MM.1S (cell line): Measurements from ENCODE around the gene DAAM2.

Experiments
- DNase-seq: peaks from one replicate; pipeline ENCODE4 v3.0.0-alpha.2; 2015
- H2AFZ ChIP-seq: fragments of 300-600 bp; sonication (generic); 2 replicates; pipeline ENCODE4 v1.6.0; 2016; ENCODE audit warnings: antibody characterized with exemption, low read length
- H3F3A ChIP-seq: fragments of 300-600 bp; sonication (generic); 2 replicates; pipeline ENCODE4 v1.6.1; 2016; ENCODE audit warnings: mild to moderate bottlenecking, antibody characterized with exemption, low read length, moderate library complexity, mixed read lengths; ENCODE audit not compliant: insufficient read depth
- H3K27ac ChIP-seq: fragments of 300-600 bp; sonication (generic); 2 replicates; pipeline ENCODE4 v1.5.1; 2016; ENCODE audit warnings: mild to moderate bottlenecking, low read length
- H3K27me3 ChIP-seq: fragments of 300-600 bp; sonication (generic); replicated peaks from 2 replicates; pipeline ENCODE4 v1.6.0; 2016; ENCODE audit warnings: low read length; ENCODE audit not compliant: insufficient read depth
- H3K36me3 ChIP-seq: fragments of 300-600 bp; sonication (generic); replicated peaks from 2 replicates; pipeline ENCODE4 v1.6.1; 2016; ENCODE audit warnings: mild to moderate bottlenecking, low read length, mixed read lengths; ENCODE audit not compliant: insufficient read depth
- H3K4me1 ChIP-seq: fragments of 300-600 bp; sonication (generic); 2 replicates; pipeline ENCODE4 v1.6.1; 2016; ENCODE audit warnings: low read length, mixed read lengths
- H3K4me2 ChIP-seq: fragments of 300-600 bp; sonication (generic); 2 replicates; pipeline ENCODE4 v1.6.0; 2016; ENCODE audit warnings: low read depth, low read length
- H3K4me3 ChIP-seq: fragments of 300-600 bp; sonication (generic); 2 replicates; pipeline ENCODE4 v1.5.1; 2016; ENCODE audit warnings: low read length, mixed read lengths
- H3K79me2 ChIP-seq: fragments of 300-600 bp; sonication (generic); 2 replicates; pipeline ENCODE4 v1.6.1; 2016; ENCODE audit warnings: mixed run types, low read length, mixed read lengths
- H3K9ac ChIP-seq: fragments of 300-600 bp; sonication (generic); 2 replicates; pipeline ENCODE4 v1.6.1; 2016; ENCODE audit warnings: low read length, mixed read lengths
- H3K9me2 ChIP-seq: fragments of 300-600 bp; sonication (generic); replicated peaks from 2 replicates; pipeline ENCODE4 v1.6.1; 2016; ENCODE audit warnings: mild to moderate bottlenecking, low read length, mixed read lengths; ENCODE audit not compliant: insufficient read depth
- H3K9me3 ChIP-seq: fragments of 300-600 bp; sonication (generic); replicated peaks from 2 replicates; pipeline ENCODE4 v1.6.1; 2016; ENCODE audit warnings: mild to moderate bottlenecking, low read length, mixed read lengths; ENCODE audit not compliant: insufficient read depth
- H4K20me1 ChIP-seq: fragments of 300-600 bp; sonication (generic); 2 replicates; pipeline ENCODE4 v1.6.1; 2016; ENCODE audit warnings: mild to moderate bottlenecking, low read length, moderate library complexity, mixed read lengths; ENCODE audit not compliant: insufficient read depth
- EZH2 ChIP-seq: fragments of 300-600 bp; sonication (generic); optimal IDR thresholded peaks from 2 replicates; pipeline ENCODE3; 2017; ENCODE audit warnings: low read depth, mild to moderate bottlenecking, antibody characterized with exemption, low read length, mixed read lengths
- EZH2phosphoT487 ChIP-seq: fragments of 300-600 bp; sonication (generic); IDR thresholded peaks from 2 replicates; pipeline ENCODE4 v1.6.1; 2018; ENCODE audit warnings: antibody characterized with exemption, low read length
- TF ChIP-seq, protein P1 (sequence below): fragments of 300-600 bp; sonication (generic); IDR thresholded peaks from 2 replicates; pipeline ENCODE4 v1.5.1; 2016; ENCODE audit warnings: antibody characterized with exemption, low read length, mixed read lengths

DAAM2 gene

DNA sequence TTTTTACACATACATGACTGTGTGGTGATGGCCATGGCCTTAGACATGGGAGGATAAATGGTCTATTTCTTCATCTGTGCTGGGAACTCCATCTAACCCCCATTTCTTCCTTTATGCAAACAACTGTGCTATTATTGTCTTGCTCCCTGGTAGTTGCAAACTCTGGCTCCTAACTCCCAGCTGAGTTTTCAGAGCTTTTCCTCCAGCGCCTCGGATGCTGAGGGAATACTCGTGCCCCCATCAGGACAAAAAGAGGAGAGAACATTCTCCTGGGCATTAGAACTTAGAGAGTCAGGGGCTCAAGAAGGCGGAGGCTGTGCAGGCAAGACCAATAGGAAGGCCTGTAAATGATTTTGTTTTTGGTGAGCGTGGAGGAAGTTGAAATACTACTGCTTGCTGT, 2.1 kb downstream of the DAAM2 start:
- Histone ChIP-seq H3K4me3 (no peak overlapping the region), H3K9me3 (no peaks in the 10 kb centered on the region), H3K9me2 (no peaks in the 10 kb centered on the region), H3K27me3 (no peaks in the 10 kb centered on the region), H3F3A (no peaks in the 10 kb centered on the region), H4K20me1 (no peaks in the 10 kb centered on the region), H3K4me2 (no peak overlapping the region), H3K36me3 (no peaks in the 10 kb centered on the region), H3K79me2 (no peaks in the 10 kb centered on the region), H2AFZ (no peak overlapping the region), H3K27ac (no peak overlapping the region), H3K9ac (no peak overlapping the region), H3K4me1 (no peaks in the 10 kb centered on the region)
- TF ChIP-seq EZH2phosphoT487 (no peak), EZH2 (no peak)
- TF ChIP-seq, protein P1, sequence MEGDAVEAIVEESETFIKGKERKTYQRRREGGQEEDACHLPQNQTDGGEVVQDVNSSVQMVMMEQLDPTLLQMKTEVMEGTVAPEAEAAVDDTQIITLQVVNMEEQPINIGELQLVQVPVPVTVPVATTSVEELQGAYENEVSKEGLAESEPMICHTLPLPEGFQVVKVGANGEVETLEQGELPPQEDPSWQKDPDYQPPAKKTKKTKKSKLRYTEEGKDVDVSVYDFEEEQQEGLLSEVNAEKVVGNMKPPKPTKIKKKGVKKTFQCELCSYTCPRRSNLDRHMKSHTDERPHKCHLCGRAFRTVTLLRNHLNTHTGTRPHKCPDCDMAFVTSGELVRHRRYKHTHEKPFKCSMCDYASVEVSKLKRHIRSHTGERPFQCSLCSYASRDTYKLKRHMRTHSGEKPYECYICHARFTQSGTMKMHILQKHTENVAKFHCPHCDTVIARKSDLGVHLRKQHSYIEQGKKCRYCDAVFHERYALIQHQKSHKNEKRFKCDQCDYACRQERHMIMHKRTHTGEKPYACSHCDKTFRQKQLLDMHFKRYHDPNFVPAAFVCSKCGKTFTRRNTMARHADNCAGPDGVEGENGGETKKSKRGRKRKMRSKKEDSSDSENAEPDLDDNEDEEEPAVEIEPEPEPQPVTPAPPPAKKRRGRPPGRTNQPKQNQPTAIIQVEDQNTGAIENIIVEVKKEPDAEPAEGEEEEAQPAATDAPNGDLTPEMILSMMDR, result no peak
- no peak for DNase-seq

DNA sequence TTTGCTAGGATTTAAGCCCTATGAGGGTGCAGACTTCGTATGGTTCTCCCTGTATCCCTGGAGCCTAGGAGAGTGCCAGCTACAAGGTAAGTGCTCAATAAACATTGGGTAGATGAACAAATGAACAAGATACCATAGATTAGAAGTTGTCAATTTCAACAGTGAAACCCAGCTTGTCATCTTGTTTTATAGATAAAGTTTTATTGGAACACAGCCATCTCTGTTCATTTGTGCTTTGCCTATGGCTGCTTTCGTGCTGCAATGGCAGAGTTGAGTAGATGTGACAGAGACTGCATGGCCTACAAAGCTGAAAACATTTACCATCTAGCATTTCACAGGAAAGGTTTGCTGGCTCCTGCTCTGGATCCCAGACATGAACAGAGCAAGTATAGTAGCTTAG, 5.6 kb downstream of the DAAM2 start:
- Histone ChIP-seq H3F3A (no peaks in the 10 kb centered on the region), H3K9ac (no peak overlapping the region), H3K9me2 (no peaks in the 10 kb centered on the region), H3K79me2 (no peaks in the 10 kb centered on the region), H3K4me1 (no peaks in the 10 kb centered on the region), H3K36me3 (no peaks in the 10 kb centered on the region), H3K4me3 (no peak overlapping the region), H2AFZ (no peak overlapping the region), H4K20me1 (no peaks in the 10 kb centered on the region), H3K27me3 (no peaks in the 10 kb centered on the region), H3K9me3 (no peaks in the 10 kb centered on the region), H3K27ac (no peak overlapping the region), H3K4me2 (no peak overlapping the region)
- DNase-seq, result no peak
- TF ChIP-seq, protein P1, result no peak
- TF ChIP-seq EZH2, result no peak

DNA sequence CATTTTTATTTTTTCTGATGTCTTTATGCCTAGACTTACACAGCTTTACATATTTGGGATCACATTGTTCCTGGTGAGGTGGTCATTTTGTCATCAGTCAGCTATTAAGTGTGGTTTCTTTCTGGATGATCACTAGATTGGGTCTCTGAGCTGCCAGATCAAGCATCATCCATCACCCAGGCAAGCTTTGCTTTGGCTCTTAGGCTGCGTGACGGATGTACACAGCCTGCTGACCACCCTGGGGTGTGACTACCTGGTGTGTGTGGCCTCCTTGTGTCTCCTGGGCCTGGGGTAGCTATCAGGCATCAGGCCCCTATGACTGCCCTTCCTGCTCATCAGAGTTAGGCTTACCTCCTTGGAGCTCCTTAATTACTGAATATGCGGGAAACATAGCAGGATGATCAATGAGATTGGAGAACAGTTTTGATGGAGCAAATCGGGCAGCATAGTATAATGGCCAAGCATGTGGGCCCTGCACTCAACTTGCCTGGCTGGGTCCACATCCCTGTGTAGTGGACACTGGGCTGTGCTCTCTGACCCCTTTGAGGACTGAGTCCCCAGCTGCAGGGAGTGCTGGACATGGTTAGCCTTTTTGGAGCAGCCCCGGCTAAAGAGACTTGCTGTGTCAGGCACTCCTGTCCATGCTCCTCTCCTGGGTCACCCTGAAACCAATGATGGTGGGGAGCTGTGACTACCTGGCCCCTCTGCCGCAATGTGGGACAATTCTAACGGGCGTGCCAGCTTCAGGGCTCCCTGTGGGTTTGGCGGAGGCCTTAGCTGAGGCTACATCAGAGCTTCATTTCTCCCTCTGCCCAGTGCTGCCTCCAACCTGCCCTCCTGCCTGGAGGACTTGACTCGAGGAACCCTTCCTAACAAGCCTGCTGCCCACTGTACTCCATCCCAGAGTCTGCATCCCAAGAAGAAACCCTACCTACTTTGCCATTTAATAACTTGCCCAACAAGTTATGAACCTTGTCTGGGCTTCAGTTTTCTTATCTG, 8.2 kb downstream of the DAAM2 start:
- no peak overlapping the region for H2AFZ ChIP-seq
- no peak for DNase-seq
- H3K9ac ChIP-seq, result no peak overlapping the region
- H3F3A ChIP-seq, result no peaks in the 10 kb centered on the region
- H3K27me3 ChIP-seq, result no peaks in the 10 kb centered on the region
- no peaks in the 10 kb centered on the region for H4K20me1 ChIP-seq
- H3K4me3 ChIP-seq, result no peak overlapping the region
- H3K4me2 ChIP-seq, result no peak overlapping the region
- H3K9me3 ChIP-seq, result no peaks in the 10 kb centered on the region
- H3K79me2 ChIP-seq, result no peaks in the 10 kb centered on the region
- TF ChIP-seq, protein P1, result no peak
- TF ChIP-seq EZH2, result no peak
- no peak for TF ChIP-seq EZH2phosphoT487
- H3K4me1 ChIP-seq, result no peaks in the 10 kb centered on the region
- no peaks in the 10 kb centered on the region for H3K9me2 ChIP-seq
- H3K27ac ChIP-seq, result no peak overlapping the region
- H3K36me3 ChIP-seq, result no peaks in the 10 kb centered on the region
